Measurements from ENCODE around the gene RAB12.

RAB12 gene

DNA sequence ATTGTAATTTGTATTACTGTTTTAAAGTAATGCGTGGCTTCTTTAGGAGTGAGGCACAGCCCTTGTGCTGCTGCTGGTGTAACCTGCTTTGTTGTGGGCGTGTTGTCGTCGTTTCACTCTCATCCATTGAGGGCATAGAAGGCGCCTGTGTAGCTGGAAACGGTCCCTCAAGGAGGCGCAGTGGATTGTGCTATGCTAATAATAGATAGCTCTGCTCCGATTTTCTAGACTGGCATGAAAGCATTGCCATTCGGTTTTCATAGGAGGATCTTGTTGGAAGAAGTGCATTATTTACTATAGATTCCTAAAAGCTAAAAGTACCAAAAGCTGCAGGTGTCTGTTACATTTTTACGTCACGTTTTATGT is 17.9 kb downstream of the RAB12 start:
- no peaks in the 10 kb centered on the region for H3K9me3 ChIP-seq (ENCODE audit: control insufficient read depth, insufficient read depth, low read depth, low read length)
- ChIA-PET POLR2A (no interaction called here), CTCF (interaction anchor here (1.1 kb wide), 1 partner anchor 16 kb away, joined by 3 read pairs; no protein-coding TSS in a partner anchor)
- peaks cover 4% of the 10 kb centered on the region; the same call in 1 of the 2 replicates for H3K4me1 ChIP-seq (ENCODE audit: control insufficient read depth, insufficient read depth, low read length)
- TF ChIP-seq ZNF221 (tag by site-specific recombination; IDR thresholded peaks at IDR 0.05; ENCODE audit: borderline replicate concordance) (no peak), KLF8 (tag by site-specific recombination; IDR thresholded peaks at IDR 0.05) (no peak), SALL2 (tag by site-specific recombination; IDR thresholded peaks at IDR 0.05; ENCODE audit: borderline replicate concordance) (no peak), ZNF830 (tag by site-specific recombination; IDR thresholded peaks at IDR 0.05; ENCODE audit: low read depth) (no peak), IKZF3 (tag by site-specific recombination; IDR thresholded peaks at IDR 0.05) (no peak)
- no peak overlapping the region for H3K4me3 ChIP-seq (ENCODE audit: low read depth, low read length)
- peaks cover 9 to 48% of the 10 kb centered on the region in 2 experiments for H3K36me3 ChIP-seq (ENCODE audit: control insufficient read depth in 2 of 2, insufficient read depth in 1 of 2, low read length in 2 of 2)
- H3K27ac ChIP-seq (ENCODE audit: extremely low read depth, low read depth, low read length): no peak overlapping the region

GRCh38 chr18:8627540-8627939 is 18.3 kb downstream of the RAB12 start:
- no peak for TF ChIP-seq ZNF670 (tag by site-specific recombination; IDR thresholded peaks at IDR 0.05; ENCODE audit: low read depth)
- no peak for TF ChIP-seq ZNF510 (tag by site-specific recombination; IDR thresholded peaks at IDR 0.05; ENCODE audit: insufficient replicate concordance)
- TF ChIP-seq ZNF600 (tag by site-specific recombination; IDR thresholded peaks at IDR 0.05): no peak
- TF ChIP-seq ZNF777 (tag by site-specific recombination; IDR thresholded peaks at IDR 0.05; ENCODE audit: borderline replicate concordance): no peak
- no peak for TF ChIP-seq ZNF157 (tag by site-specific recombination; IDR thresholded peaks at IDR 0.05)
- TF ChIP-seq ZNF239 (tag by site-specific recombination; IDR thresholded peaks at IDR 0.05): no peak
- TF ChIP-seq ZNF529 (tag by site-specific recombination; IDR thresholded peaks at IDR 0.05; ENCODE audit: insufficient replicate concordance): no peak
- no peak for TF ChIP-seq ZNF362 (tag by site-specific recombination; IDR thresholded peaks at IDR 0.05)
- TF ChIP-seq BCL11B (tag by site-specific recombination; IDR thresholded peaks at IDR 0.05; ENCODE audit: low read depth): no peak
- TF ChIP-seq SP3 (tag by site-specific recombination; IDR thresholded peaks at IDR 0.05): no peak
- TF ChIP-seq CTCF (tag by site-specific recombination; IDR thresholded peaks at IDR 0.05): no peak
- no peak for TF ChIP-seq ZNF23 (tag by site-specific recombination; IDR thresholded peaks at IDR 0.05; ENCODE audit: borderline replicate concordance)
- TF ChIP-seq ZBTB1 (tag by site-specific recombination; IDR thresholded peaks at IDR 0.05): no peak
- TF ChIP-seq BCL11A (tag by site-specific recombination; IDR thresholded peaks at IDR 0.05; ENCODE audit: low read depth): no peak
- TF ChIP-seq, protein P1, sequence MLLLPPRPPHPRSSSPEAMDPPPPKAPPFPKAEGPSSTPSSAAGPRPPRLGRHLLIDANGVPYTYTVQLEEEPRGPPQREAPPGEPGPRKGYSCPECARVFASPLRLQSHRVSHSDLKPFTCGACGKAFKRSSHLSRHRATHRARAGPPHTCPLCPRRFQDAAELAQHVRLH (tag by site-specific recombination; IDR thresholded peaks at IDR 0.05): no peak
- TF ChIP-seq ZBTB20 (tag by site-specific recombination; IDR thresholded peaks at IDR 0.05): no peak
- no peak for TF ChIP-seq ZBTB10 (tag by site-specific recombination; IDR thresholded peaks at IDR 0.05)
- TF ChIP-seq KLF7 (tag by site-specific recombination; IDR thresholded peaks at IDR 0.05; ENCODE audit: borderline replicate concordance): no peak
- Histone ChIP-seq H3K4me3 (ENCODE audit: low read depth, low read length) (no peak overlapping the region), H3K27ac (ENCODE audit: extremely low read depth, low read depth, low read length) (no peak overlapping the region), H3K4me1 (ENCODE audit: control insufficient read depth, insufficient read depth, low read length) (peaks cover 4% of the 10 kb centered on the region; the same call in 1 of the 2 replicates), H3K9me3 (ENCODE audit: control insufficient read depth, insufficient read depth, low read depth, low read length) (no peaks in the 10 kb centered on the region), H3K36me3 (ENCODE audit: control insufficient read depth in 2 of 2, insufficient read depth in 1 of 2, low read length in 2 of 2) (peaks cover 9 to 52% of the 10 kb centered on the region in 2 experiments)
- POLR2A ChIA-PET: no interaction called here
- CTCF ChIA-PET: interaction anchor here (0.6 to 1.1 kb wide), 3 partner anchors 15 to 145 kb away, joined by 3 read pairs; no protein-coding TSS in a partner anchor
